HG02943 (cell line): ENCODE measurements around the gene PLTP.

ENCODE experiments used
- ATAC-seq: cut with Tn5 transposase; IDR thresholded peaks from one replicate; pipeline ENCODE4 v1.9.1; 2021; ENCODE audit warnings: mild to moderate bottlenecking, low read depth, moderate library complexity; ENCODE audit not compliant: unreplicated experiment

PLTP gene

GRCh38 chr20:45921337-45922189, 9.6 kb upstream of the PLTP start:
- ATAC-seq: no peak

- ATAC-seq: no peak
These were observed 8.7 kb upstream of the PLTP start for GRCh38 chr20:45920462-45921336.

GRCh38 chr20:45919542-45920399, 7.8 kb upstream of the PLTP start:
- no peak for ATAC-seq

- no peak for ATAC-seq
These were observed 7.0 kb upstream of the PLTP start for GRCh38 chr20:45918779-45919537.

GRCh38 chr20:45918182-45918737, 6.3 kb upstream of the PLTP start:
- ATAC-seq: no peak

GRCh38 chr20:45917790-45918141, 5.8 kb upstream of the PLTP start:
- no peak for ATAC-seq

GRCh38 chr20:45913116-45913515, 1.2 kb upstream of the PLTP start:
- no peak for ATAC-seq

GRCh38 chr20:45912344-45912682, 358 bp upstream of the PLTP start:
- ATAC-seq: no peak

- ATAC-seq: peak; percentile 84
These were observed 1.1 kb downstream of the PLTP start for GRCh38 chr20:45910670-45911485.

- ATAC-seq: no peak
These were observed 1.9 kb downstream of the PLTP start for GRCh38 chr20:45909817-45910669.

- ATAC-seq: no peak
These were observed 2.6 kb downstream of the PLTP start for GRCh38 chr20:45909336-45909808.

GRCh38 chr20:45908084-45908483, 3.9 kb downstream of the PLTP start:
- no peak for ATAC-seq

- ATAC-seq: no peak
These were observed 4.6 kb downstream of the PLTP start for GRCh38 chr20:45907219-45907948.

GRCh38 chr20:45905505-45906079, 6.4 kb downstream of the PLTP start:
- no peak for ATAC-seq

GRCh38 chr20:45904583-45905504, 7.1 kb downstream of the PLTP start:
- no peak for ATAC-seq

- ATAC-seq: no peak
These were observed 9.7 kb downstream of the PLTP start for GRCh38 chr20:45902199-45902701.
